HepG2 (cell line): Measurements from ENCODE around the gene RPS6KA2. TPM values are rescaled to one million over a fixed set of nuclear protein-coding genes. Genes with fewer than 3 reads are reported as not detected.

ENCODE experiments used
- ATAC-seq: fragments of 200-7000 bp; cut with Tn5 transposase; 3 replicates; pipeline ENCODE4 v1.9.1; 2020; ENCODE audit warnings: mild to moderate bottlenecking, moderate library complexity
- BruUV-seq: library from RNA; stranded (reverse); fragments of 400-500 nt; replicated peaks from 2 replicates; lab custom pipeline; 2021; lab: Mats Ljungman, UMichigan
- CTCF ChIA-PET: fragments of 300-600 bp; formaldehyde crosslinking; extraction: SDS; loops from one replicate; lab custom pipeline; 2021; ENCODE audit warnings: low total read pairs, inconsistent platforms, low intra/inter-chr PET ratio; lab: Yijun Ruan, JAX
- POLR2A ChIA-PET: fragments of 350-600 bp; sonication (Branson Sonifier 250); formaldehyde crosslinking; loops from one replicate; lab custom pipeline; 2020; ENCODE audit warnings: antibody characterized with exemption, inconsistent platforms; lab: Yijun Ruan, JAX
- DNase-seq: peaks from one replicate; pipeline ENCODE4 v3.0.0-alpha.2; 2015; ENCODE audit warnings: low spot score
- FAIRE-seq: peaks from 3 replicates; lab custom pipeline; 2011; peaks lifted over from hg19 to GRCh38; lab: Jason Lieb, UNC
- H2AFZ ChIP-seq: one replicate; pipeline ENCODE4 v1.6.1; 2011; ENCODE audit warnings: low read length, inconsistent platforms
- H3K27ac ChIP-seq: fragments of 300-600 bp; 3 replicates; pipeline ENCODE4 v1.8.0; 2011; ENCODE audit warnings: mixed run types, mild to moderate bottlenecking, mixed read lengths, low read length, inconsistent platforms; ENCODE audit not compliant: insufficient read depth; ENCODE audit errors: extremely low read length
- H3K27me3 ChIP-seq, 2 experiments: fragments of 200-600 bp in 1 of 2; 2 replicates in 1 of 2; 3 replicates in 1 of 2; pipeline versions ENCODE4 v1.6.0 to v1.8.0; 2011; ENCODE audit warnings: low read length in 2 of 2, mild to moderate bottlenecking in 2 of 2, moderate library complexity in 2 of 2, inconsistent platforms in 1 of 2; ENCODE audit not compliant: insufficient read depth in 2 of 2, control insufficient read depth in 1 of 2
- H3K36me3 ChIP-seq, 2 experiments: fragments of 200-600 bp in 1 of 2; replicated peaks in 1 of 2; 2 replicates in 1 of 2; 3 replicates in 1 of 2; pipeline versions ENCODE4 v1.5.1 to v1.8.0; 2011; ENCODE audit warnings: low read length in 2 of 2, inconsistent platforms in 1 of 2; ENCODE audit not compliant: insufficient read depth in 2 of 2, control insufficient read depth in 1 of 2
- H3K4me1 ChIP-seq: 2 replicates; pipeline ENCODE4 v1.5.1; 2012; ENCODE audit warnings: low read length, inconsistent platforms; ENCODE audit not compliant: insufficient read depth
- H3K4me2 ChIP-seq: 2 replicates; pipeline ENCODE4 v1.6.0; 2011; ENCODE audit warnings: low read depth, low read length, inconsistent platforms
- H3K4me3 ChIP-seq, 3 experiments: fragments of 200-600 bp in 1 of 3; sonication (generic), shearing (Covaris generic) in 1 of 3; replicated peaks in 1 of 3; 2 replicates each; pipeline ENCODE4 v1.5.1; 2011 to 2016; ENCODE audit warnings: low read length in 3 of 3, inconsistent platforms in 2 of 3, low read depth in 2 of 3, mild to moderate bottlenecking in 2 of 3, control low read depth in 1 of 3, mixed read lengths in 1 of 3; ENCODE audit not compliant: insufficient read depth in 1 of 3
- H3K79me2 ChIP-seq: one replicate; pipeline ENCODE4 v1.6.1; 2011; ENCODE audit warnings: low read length, inconsistent platforms; ENCODE audit not compliant: insufficient read depth
- H3K9ac ChIP-seq: 2 replicates; pipeline ENCODE4 v1.6.0; 2011; ENCODE audit warnings: mild to moderate bottlenecking, low read depth, low read length, inconsistent platforms; ENCODE audit not compliant: insufficient read depth
- H3K9me3 ChIP-seq: 2 replicates; pipeline ENCODE4 v1.5.1; 2012; ENCODE audit warnings: mild to moderate bottlenecking, low read length
- H4K20me1 ChIP-seq: 2 replicates; pipeline ENCODE4 v1.6.0; 2011; ENCODE audit warnings: inconsistent platforms, mild to moderate bottlenecking, low read length, moderate library complexity; ENCODE audit not compliant: insufficient read depth
- ETV6 ChIP-seq: sonication (generic); formaldehyde crosslinking; conservative IDR thresholded peaks from 2 replicates; pipeline ENCODE4 v1.4.0; 2020; ENCODE audit warnings: missing genetic modification reagents
- MAFF ChIP-seq: IDR thresholded peaks from 2 replicates; pipeline ENCODE4 v1.6.1; 2011; ENCODE audit warnings: low read depth, low read length, improper control_type of control experiment
- MAFK ChIP-seq, 2 experiments: IDR thresholded peaks in 1 of 2; conservative IDR thresholded peaks in 1 of 2; 2 replicates each; pipeline ENCODE4 v1.6.1; 2011; ENCODE audit warnings: improper control_type of control experiment in 2 of 2, low read length in 2 of 2
- WGBS: methylation state at CpG from one replicate; pipeline ENCODE4 v1.1.6; 2017; ENCODE audit warnings: low lambda C conversion rate; 5-methylcytosine and 5-hydroxymethylcytosine counted together
- in situ Hi-C: cut with HindIII; loops from 2 replicates; pipeline ENCODE4 v1.10.0; 2017; ENCODE audit warnings: low pct_unique_long_range_greater_than_20kb; ENCODE audit not compliant: extremely low pct_ligation_motif_present
- intact Hi-C: fragments of 100-400 bp; cut with micrococcal nuclease; formaldehyde crosslinking; loops from one replicate; pipeline ENCODE4 v1.10.0; 2022; ENCODE audit not compliant: unreplicated experiment
- polyA plus RNA-seq, 8 experiments: library from polyadenylated mRNA; depleted of rRNA in 3 of 8; stranded (reverse) in 7 of 8; unstranded in 1 of 8; fragments of >200 nt; fragmentation: Illumina TruSeq in 4 of 8; extraction: Trizol in 4 of 8; gene quantifications; 2 replicates each; pipeline versions ENCODE4 v1.2.1 to v1.2.3, GENCODE V29; 2011 to 2016; ENCODE audit warnings: low read depth in 4 of 8, missing spikeins in 1 of 8, mixed read lengths in 1 of 8; ENCODE audit not compliant: insufficient read depth in 1 of 8
- total RNA-seq, 5 experiments: library from RNA; depleted of rRNA; stranded (reverse); fragments of >200 nt; fragmentation: Illumina TruSeq; extraction: Trizol; gene quantifications; 2 replicates each; pipeline ENCODE4 v1.2.3, GENCODE V29; 2016; ENCODE audit warnings: low read depth in 1 of 5
- TF ChIP-seq, protein P1 (sequence below): sonication (generic); formaldehyde crosslinking; IDR thresholded peaks from 2 replicates; pipeline ENCODE4 v1.8.0; 2022; ENCODE audit warnings: missing genetic modification reagents, mild to moderate bottlenecking, borderline replicate concordance
- TF ChIP-seq, protein P2 (sequence below): fragments of 450-650 bp; IDR thresholded peaks from 2 replicates; pipeline ENCODE4 v1.6.1; 2016

RPS6KA2 gene
- total and polyA plus RNA-seq, 2 of the 13 experiments (the other 11 are each of a cell fraction or from before 2014, with no cell fraction given): 0.22 to 0.38 TPM

DNA sequence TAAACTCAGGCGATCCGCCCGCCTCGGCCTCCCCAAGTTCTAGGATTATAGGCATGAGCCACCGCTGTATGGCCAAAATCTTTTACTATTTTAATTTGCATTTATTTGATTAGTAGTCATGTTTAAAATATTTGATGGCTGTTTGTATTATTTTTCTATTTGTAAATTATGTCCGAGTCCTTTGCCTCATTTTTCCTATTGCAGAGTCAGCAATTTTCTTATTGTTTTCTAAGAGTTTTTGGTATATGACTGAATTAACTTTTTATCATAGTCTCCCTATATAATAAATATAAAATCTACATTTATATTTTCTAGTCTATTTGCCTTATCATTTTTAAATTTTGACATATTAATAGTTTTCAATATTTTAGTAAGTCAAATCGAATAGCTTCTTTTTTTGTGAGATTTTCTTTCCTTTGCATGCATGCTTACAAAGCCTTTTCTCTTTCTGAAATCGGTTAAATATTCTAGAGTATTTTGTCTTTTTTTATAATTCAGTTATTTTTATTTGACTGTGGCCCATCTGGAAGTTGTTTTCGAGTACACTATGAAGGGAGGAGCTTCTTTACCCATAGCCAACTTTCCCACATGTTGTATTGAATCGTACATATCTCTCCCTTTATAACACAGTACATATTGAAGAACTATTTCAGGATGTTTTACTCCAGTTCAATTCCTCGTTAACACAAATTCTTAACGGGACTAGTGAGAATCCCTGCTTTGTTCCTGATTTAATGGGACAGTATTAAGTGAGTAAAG, 34.5 kb upstream of the RPS6KA2 start:
- H3K4me2 ChIP-seq: no peak overlapping the region
- no peak overlapping the region for H2AFZ ChIP-seq
- BruUV-seq: no TSS peak
- DNase-seq: no peak
- in situ Hi-C loops: no loop called here
- ChIA-PET POLR2A (no interaction called here), CTCF (no interaction called here)
- H3K9me3 ChIP-seq: no peaks in the 10 kb centered on the region
- no peaks in the 10 kb centered on the region for H3K36me3 ChIP-seq
- H3K27ac ChIP-seq: no peak overlapping the region
- intact Hi-C loops: no loop called here
- H3K9ac ChIP-seq: no peak overlapping the region
- H3K4me1 ChIP-seq: peaks cover 20% of the 10 kb centered on the region
- 40% methylated on average over 12 of the region's 12 CpGs for WGBS
- no peaks in the 10 kb centered on the region for H4K20me1 ChIP-seq
- FAIRE-seq: no peak
- H3K79me2 ChIP-seq: no peaks in the 10 kb centered on the region
- peaks cover 7 to 72% of the 10 kb centered on the region in 2 experiments for H3K27me3 ChIP-seq
- no peak overlapping the region for H3K4me3 ChIP-seq
- TF ChIP-seq MAFK (conservative IDR thresholded peaks at IDR 0.05 in 1 of 2, IDR thresholded peaks at IDR 0.05 in 1 of 2; ENCODE audit: low read length in 2 of 2): peak; percentile 96 to 99
- TF ChIP-seq, protein P1, sequence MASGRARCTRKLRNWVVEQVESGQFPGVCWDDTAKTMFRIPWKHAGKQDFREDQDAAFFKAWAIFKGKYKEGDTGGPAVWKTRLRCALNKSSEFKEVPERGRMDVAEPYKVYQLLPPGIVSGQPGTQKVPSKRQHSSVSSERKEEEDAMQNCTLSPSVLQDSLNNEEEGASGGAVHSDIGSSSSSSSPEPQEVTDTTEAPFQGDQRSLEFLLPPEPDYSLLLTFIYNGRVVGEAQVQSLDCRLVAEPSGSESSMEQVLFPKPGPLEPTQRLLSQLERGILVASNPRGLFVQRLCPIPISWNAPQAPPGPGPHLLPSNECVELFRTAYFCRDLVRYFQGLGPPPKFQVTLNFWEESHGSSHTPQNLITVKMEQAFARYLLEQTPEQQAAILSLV (CRISPR knock-in tag): no peak
- peak; percentile 97 for TF ChIP-seq MAFF
- ATAC-seq: no peak

DNA sequence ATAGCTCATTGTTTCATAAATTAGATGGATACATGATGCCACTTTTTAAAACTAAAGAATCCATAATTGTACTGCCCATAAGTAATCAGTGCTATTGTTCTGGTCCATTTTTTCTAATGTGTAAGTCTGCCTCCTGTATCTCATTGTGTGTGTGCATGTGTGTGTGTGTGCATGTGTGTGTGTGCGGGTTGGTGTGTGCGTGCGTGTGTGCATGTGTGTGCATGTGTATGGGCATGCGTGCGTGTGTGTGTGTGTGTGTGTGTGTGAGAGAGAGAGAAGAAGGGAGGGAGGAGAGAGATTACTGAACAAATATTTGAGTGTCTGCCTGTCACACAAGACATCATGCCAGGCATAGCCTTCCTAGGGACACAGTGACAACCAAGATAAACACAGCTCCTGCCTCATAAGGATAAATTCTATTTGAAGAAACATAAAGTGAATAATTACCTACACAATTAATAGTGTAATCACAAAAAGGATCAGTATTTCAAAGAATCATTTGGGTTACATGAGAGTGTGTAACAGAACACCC, 33.2 kb upstream of the RPS6KA2 start:
- ATAC-seq (no peak), DNase-seq (peak; percentile 13)
- BruUV-seq: no TSS peak
- no peaks in the 10 kb centered on the region for H3K36me3 ChIP-seq
- intact Hi-C loops: no loop called here
- H4K20me1 ChIP-seq: no peaks in the 10 kb centered on the region
- in situ Hi-C loops: no loop called here
- no peak overlapping the region for H3K4me2 ChIP-seq
- H2AFZ ChIP-seq: no peak overlapping the region
- CTCF ChIA-PET: no interaction called here
- 31% methylated on average over 5 of the region's 5 CpGs for WGBS
- no peak overlapping the region for H3K4me3 ChIP-seq
- H3K9ac ChIP-seq: no peak overlapping the region
- H3K4me1 ChIP-seq: peaks cover 23% of the 10 kb centered on the region
- TF ChIP-seq, protein P2, sequence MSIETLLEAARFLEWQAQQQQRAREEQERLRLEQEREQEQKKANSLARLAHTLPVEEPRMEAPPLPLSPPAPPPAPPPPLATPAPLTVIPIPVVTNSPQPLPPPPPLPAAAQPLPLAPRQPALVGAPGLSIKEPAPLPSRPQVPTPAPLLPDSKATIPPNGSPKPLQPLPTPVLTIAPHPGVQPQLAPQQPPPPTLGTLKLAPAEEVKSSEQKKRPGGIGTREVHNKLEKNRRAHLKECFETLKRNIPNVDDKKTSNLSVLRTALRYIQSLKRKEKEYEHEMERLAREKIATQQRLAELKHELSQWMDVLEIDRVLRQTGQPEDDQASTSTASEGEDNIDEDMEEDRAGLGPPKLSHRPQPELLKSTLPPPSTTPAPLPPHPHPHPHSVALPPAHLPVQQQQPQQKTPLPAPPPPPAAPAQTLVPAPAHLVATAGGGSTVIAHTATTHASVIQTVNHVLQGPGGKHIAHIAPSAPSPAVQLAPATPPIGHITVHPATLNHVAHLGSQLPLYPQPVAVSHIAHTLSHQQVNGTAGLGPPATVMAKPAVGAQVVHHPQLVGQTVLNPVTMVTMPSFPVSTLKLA: peak; percentile 48
- no peak for TF ChIP-seq ETV6 (CRISPR knock-in tag)
- TF ChIP-seq, all 625 proteins: peak for 1
- Histone ChIP-seq H3K79me2 (no peaks in the 10 kb centered on the region), H3K27ac (no peak overlapping the region), H3K27me3 (peaks cover 6 to 71% of the 10 kb centered on the region in 2 experiments; a peak in 4 of 5 replicates), H3K9me3 (no peaks in the 10 kb centered on the region)
- POLR2A ChIA-PET: no interaction called here
- FAIRE-seq: no peak
